Globus pallidus (tissue), 1 donor: Measurements from ENCODE around the gene STK11IP.

Experiments used
- DNase-seq: peaks from one replicate; pipeline ENCODE4 v3.0.0-alpha.2; 2015; ENCODE audit warnings: low spot score

Gene STK11IP

GRCh38 chr2:219656526-219656925 is 58.9 kb downstream of the STK11IP start:
- DNase-seq = no peak

DNA sequence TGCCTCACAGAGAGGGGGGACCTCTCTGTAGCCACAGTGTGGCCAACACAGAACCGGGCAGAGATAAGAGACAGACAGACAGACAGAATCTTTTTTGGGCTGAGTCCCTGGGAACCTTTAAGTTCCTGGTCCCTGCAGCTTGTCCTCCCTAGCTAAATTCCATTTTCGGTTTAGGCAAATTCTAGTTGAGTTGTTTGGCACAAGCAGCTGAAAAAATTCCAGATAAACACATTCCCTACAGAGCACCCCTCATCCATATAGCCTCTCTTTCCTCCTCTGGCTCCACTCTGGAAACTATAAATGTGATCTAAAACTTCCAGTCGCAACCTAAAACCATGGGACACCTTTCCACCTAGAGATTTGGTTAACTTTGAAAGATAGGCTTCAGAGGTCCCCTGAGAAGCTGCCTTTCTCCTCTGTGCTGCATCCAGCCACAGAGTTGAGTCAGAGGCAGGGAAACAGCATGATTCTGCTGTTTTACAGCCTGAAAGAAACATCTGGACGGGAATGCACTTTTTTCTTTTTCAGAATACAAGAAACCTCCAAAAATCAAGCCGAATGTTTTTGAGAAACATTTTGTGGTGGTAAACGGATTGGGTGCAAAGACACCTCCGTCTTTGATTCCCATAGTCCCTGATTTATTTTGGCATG is 60.7 kb downstream of the STK11IP start:
- DNase-seq = no peak

- no peak for DNase-seq
Observed at GRCh38 chr2:219658874-219659273, 61.2 kb downstream of the STK11IP start.

DNA sequence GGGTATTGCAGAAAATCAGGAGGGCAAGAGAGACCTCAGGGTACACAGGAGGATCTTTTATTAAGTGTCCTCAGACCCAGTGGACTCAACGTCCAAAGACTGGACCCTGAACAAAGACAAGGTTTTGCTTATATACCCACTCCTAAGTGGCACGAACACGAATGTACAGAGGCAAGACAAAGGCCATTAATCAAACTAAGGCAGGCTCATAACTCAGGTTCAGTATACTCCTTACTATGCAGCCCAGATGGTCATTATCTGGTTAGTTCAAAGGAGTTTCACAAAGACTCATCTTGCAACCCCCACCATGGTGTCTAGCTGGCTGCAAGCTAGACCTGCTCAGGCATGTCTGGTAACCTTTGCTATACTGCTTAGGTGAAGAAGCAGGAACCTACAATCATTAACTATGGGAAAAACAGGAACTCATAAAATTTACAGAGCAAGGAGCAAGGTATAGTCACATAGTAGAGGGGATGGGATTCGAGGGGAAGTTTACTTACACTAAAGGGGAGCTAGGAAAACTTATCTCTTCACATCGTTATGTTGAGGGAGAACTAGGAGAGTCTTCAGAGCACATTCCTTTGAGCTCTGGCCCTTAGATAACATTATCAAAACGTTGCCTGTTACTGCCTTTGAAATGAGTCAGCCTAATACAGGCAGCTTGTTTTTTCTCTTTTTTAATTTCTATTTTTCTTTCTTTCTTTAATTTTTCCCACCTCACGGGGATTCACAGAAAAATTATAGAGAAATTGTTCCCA is 63.7 kb downstream of the STK11IP start:
- no peak for DNase-seq

DNA sequence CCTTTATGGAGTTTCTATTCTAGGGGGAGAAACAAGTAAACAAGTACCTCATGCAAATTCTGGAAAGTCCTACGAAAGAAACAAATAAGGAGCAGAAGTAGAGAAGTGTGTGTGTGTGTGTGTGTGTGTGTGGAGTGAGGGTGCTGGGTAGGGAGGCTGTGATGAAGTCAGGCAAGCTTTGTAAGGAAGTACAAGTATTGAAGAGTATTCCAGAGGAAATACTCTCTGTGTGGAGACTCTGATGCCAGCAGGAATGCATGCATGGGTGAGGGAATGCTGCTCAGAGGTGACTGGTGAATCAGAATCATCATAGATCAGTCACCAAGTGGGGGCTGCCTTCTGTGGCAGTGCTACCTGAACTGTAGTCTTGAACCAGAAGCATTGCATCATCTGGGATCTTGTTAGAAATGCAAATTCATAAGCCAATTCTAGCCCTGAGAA is 64.3 kb downstream of the STK11IP start:
- no peak for DNase-seq

GRCh38 chr2:219662566-219662965 is 64.9 kb downstream of the STK11IP start:
- DNase-seq = no peak

DNA sequence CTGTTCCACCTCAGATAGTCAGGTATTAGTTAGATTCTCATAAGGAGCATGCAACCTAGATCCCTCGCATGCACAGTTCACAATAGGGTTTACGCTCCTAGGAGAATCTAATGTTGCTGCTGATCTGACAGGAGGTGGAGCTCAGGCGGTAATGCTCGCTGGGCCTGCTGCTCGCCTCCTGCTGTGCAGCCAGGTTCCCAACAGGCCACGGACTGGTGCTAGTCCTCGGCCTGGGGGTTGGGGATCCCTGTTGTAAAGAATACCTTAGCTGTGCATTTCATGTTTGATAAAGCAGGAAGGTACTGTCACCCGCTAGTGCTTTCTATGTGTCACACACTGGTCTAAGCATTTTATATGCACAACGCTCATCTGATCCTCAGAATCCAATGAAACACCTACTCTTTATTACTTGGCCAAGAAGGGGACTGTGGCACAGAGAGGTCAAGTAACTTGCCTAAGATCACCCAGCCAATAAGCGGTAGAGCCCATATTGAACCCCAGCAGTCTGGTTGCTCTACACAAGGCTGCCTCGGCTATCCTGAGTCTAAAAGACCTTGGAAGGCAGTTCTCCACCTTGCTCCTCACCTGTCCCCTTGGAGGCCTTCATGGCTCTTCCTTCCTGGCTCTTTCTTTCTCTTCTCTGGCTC is 65.6 kb downstream of the STK11IP start:
- DNase-seq = no peak

DNA sequence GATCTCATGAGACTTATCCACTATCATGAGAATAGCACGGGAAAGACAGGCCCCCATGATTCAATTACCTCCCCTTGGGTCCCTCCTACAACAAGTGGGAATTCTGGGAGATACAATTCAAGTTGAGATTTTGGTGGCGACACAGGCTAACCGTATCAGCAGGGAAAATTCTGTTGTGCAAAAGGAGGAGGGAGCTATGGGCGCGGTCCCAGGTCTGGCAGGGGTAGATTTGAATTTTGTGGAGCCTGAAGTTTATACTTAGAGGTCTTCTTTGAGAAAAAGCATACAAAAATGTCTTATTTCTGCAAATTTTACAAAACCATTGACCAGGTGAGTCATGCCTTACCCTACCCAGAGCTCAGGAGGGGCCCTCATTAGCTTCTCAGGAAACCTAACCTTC is 66.4 kb downstream of the STK11IP start:
- DNase-seq = no peak

DNA sequence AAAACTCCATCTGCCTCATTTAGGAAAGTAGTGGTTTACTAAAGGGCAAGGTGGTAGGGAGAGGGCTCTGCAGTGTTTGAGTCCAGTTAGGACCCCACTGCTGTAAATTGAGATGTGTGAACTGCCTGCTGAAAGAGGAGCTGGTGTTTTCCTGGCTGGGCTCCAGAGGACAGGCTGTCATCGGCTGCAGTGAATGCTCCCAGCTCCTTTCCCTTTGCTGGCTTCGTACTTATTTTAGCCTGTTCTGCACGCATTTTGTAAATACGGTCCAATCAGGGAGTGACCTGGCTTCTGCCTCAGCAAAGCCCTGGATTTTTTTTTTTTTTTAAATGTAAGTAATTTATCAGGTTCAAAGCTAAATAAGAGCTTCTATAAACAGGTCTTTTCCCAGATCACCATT is 67.3 kb downstream of the STK11IP start:
- DNase-seq = no peak

DNA sequence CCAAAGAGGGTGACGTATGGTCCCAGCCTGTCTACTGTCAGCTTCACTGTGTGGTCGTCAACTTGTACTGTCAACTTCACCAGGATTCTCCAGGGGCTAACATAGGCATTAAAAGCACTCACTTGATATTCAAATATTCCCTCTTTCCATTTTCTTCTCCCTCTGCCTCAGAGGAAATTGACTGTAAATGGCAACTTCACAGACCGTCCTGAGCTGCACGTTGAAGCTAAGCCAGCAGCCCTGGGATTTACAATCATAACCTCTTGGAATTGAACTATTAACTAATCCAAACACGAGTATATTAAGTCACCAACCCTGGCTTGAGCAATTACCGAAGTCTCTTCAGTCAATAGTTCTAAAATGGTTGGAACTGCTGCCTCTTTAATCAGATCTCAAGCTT is 68.3 kb downstream of the STK11IP start:
- DNase-seq = no peak
